Ishikawa (cell line): Measurements from ENCODE around the gene BUD31.

ENCODE experiments used
- CEBPB ChIP-seq: IDR thresholded peaks from 2 replicates; pipeline ENCODE4 v1.6.1; 2012
- CREB1 ChIP-seq: IDR thresholded peaks from 2 replicates; pipeline ENCODE4 v1.6.1; 2012; ENCODE audit warnings: low read depth
- EGR1 ChIP-seq: IDR thresholded peaks from 2 replicates; pipeline ENCODE4 v1.6.1; 2012
- EP300 ChIP-seq: IDR thresholded peaks from 2 replicates; pipeline ENCODE4 v1.6.1; 2012; ENCODE audit warnings: borderline replicate concordance
- FOXM1 ChIP-seq: IDR thresholded peaks from 2 replicates; pipeline ENCODE4 v1.6.1; 2012; ENCODE audit warnings: low read depth, borderline replicate concordance
- NFIC ChIP-seq: IDR thresholded peaks from 2 replicates; pipeline ENCODE4 v1.6.1; 2012
- RAD21 ChIP-seq: IDR thresholded peaks from 2 replicates; pipeline ENCODE4 v1.6.1; 2012; ENCODE audit warnings: low read depth
- TAF1 ChIP-seq: IDR thresholded peaks from 2 replicates; pipeline ENCODE4 v1.6.1; 2012; ENCODE audit warnings: low read depth, mild to moderate bottlenecking
- TCF12 ChIP-seq: IDR thresholded peaks from 2 replicates; pipeline ENCODE4 v1.6.1; 2012; ENCODE audit warnings: low read depth
- TEAD4 ChIP-seq: IDR thresholded peaks from 2 replicates; pipeline ENCODE4 v1.6.1; 2012
- YY1 ChIP-seq: IDR thresholded peaks from 2 replicates; pipeline ENCODE4 v1.6.1; 2012; ENCODE audit warnings: low read depth
- ZBTB7A ChIP-seq: IDR thresholded peaks from 2 replicates; pipeline ENCODE4 v1.6.1; 2012; ENCODE audit warnings: low read depth
- TF ChIP-seq, protein P1 (sequence below): IDR thresholded peaks from 2 replicates; pipeline ENCODE4 v1.6.1; 2012
- TF ChIP-seq, protein P2 (sequence below): IDR thresholded peaks from 2 replicates; pipeline ENCODE4 v1.6.1; 2012
- TF ChIP-seq, protein P3 (sequence below): IDR thresholded peaks from 2 replicates; pipeline ENCODE4 v1.6.1; 2012; ENCODE audit warnings: low read depth, mild to moderate bottlenecking

The BUD31 gene

DNA sequence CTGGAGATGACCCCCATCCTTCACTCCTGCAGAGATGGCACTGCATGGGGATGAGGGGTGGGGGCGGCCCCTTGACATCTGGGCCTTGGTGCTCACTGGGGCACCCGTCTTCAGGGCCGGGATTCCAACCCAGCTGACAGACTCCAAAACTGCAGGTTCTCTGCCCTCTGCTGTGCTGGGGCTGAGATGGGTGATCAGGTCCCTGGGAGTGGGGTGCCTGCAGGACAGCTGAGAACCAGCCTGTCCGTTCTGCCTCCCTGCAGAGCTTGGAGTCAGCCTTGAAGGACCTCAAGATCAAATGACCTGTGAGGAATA is 14.6 kb upstream of the BUD31 start:
- TF ChIP-seq EP300 (no peak), CEBPB (no peak), ZBTB7A (no peak), NFIC (no peak), FOXM1 (no peak), TCF12 (no peak), CREB1 (no peak), RAD21 (no peak), TEAD4 (no peak), TAF1 (no peak)
- TF ChIP-seq, protein P1, sequence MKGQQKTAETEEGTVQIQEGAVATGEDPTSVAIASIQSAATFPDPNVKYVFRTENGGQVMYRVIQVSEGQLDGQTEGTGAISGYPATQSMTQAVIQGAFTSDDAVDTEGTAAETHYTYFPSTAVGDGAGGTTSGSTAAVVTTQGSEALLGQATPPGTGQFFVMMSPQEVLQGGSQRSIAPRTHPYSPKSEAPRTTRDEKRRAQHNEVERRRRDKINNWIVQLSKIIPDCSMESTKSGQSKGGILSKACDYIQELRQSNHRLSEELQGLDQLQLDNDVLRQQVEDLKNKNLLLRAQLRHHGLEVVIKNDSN, result no peak
- TF ChIP-seq, protein P2, sequence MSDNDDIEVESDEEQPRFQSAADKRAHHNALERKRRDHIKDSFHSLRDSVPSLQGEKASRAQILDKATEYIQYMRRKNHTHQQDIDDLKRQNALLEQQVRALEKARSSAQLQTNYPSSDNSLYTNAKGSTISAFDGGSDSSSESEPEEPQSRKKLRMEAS, result no peak
- TF ChIP-seq, protein P3, sequence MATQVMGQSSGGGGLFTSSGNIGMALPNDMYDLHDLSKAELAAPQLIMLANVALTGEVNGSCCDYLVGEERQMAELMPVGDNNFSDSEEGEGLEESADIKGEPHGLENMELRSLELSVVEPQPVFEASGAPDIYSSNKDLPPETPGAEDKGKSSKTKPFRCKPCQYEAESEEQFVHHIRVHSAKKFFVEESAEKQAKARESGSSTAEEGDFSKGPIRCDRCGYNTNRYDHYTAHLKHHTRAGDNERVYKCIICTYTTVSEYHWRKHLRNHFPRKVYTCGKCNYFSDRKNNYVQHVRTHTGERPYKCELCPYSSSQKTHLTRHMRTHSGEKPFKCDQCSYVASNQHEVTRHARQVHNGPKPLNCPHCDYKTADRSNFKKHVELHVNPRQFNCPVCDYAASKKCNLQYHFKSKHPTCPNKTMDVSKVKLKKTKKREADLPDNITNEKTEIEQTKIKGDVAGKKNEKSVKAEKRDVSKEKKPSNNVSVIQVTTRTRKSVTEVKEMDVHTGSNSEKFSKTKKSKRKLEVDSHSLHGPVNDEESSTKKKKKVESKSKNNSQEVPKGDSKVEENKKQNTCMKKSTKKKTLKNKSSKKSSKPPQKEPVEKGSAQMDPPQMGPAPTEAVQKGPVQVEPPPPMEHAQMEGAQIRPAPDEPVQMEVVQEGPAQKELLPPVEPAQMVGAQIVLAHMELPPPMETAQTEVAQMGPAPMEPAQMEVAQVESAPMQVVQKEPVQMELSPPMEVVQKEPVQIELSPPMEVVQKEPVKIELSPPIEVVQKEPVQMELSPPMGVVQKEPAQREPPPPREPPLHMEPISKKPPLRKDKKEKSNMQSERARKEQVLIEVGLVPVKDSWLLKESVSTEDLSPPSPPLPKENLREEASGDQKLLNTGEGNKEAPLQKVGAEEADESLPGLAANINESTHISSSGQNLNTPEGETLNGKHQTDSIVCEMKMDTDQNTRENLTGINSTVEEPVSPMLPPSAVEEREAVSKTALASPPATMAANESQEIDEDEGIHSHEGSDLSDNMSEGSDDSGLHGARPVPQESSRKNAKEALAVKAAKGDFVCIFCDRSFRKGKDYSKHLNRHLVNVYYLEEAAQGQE, result no peak

DNA sequence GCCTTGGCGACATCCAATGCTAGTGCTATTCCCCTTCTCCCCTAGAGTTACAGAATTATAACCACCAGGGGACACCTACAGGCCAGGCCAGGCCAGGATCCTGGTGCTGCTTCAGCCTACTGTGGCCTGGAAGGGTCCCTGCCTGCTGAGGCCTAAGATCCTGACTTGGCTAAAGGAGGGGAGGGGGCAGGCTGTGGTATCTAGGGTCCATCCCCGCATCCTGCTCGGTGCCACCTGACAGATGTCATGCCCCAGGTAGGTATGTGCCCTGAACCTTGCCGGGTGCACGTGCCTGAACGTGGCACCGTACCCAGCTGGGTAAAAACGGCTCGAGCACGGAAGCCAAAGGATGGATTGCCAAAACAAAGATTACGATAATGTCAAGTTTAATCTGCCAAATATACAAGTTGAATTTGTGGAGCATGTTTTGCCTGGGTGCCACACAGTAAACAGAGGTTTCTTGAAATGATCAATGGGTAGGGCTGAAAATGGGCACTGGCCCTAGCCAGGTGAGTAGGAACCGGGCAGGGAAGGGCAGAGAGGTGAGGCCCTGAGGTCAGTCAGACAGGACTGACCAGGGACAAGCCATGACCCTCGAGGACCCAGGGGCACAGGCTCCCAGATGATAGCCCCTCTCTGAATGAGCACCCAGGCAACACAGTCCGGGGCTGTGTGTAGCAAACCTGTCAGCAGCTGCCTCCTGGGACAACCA is 13.0 kb upstream of the BUD31 start:
- TF ChIP-seq ZBTB7A (no peak), TEAD4 (no peak), EP300 (no peak)

DNA sequence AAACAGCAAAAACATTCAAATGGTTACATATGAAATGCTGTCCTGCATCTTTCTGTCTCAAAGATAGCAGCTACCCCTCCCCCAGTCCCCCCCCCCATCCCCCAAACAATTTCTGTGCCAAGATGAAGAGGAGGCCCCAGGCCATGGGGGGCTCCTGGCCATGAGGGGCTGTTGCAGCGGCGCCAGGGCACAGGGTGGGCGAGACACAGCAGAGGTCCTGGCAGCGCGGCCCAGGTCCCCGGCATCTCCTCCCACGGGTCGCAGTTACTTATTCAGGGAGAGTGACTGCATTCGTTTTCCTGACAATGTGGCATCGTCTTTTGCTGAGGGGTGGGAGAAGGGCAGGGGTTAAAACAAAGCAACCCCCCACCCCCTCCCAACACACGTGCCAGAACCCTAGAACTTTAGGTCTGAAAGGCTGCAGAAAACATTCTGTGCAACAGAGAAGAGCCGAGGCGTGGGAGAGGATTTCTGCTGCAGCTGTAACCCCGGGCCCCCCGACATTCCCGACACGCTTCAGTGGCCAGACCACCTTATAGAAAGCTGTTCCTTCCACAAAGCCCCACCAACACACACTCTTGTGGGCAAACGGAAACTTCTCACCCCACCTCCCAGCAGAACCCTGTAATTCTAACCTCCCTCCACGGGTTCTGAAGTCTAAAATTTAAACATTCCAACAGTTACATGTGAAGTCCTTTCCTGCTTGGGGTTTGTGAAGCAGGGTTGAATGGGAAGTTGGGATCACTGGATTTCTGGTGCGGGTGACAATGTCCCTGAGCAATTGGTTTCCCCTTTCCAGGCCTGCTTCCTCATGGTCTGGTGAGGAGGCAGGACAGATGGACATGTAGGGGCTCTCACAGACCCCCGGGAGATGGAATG is 12.1 kb upstream of the BUD31 start:
- TF ChIP-seq TEAD4, result no peak
- no peak for TF ChIP-seq NFIC
- no peak for TF ChIP-seq CEBPB
- no peak for TF ChIP-seq YY1
- no peak for TF ChIP-seq CREB1
- no peak for TF ChIP-seq ZBTB7A
- no peak for TF ChIP-seq EGR1
- TF ChIP-seq TCF12, result no peak

DNA sequence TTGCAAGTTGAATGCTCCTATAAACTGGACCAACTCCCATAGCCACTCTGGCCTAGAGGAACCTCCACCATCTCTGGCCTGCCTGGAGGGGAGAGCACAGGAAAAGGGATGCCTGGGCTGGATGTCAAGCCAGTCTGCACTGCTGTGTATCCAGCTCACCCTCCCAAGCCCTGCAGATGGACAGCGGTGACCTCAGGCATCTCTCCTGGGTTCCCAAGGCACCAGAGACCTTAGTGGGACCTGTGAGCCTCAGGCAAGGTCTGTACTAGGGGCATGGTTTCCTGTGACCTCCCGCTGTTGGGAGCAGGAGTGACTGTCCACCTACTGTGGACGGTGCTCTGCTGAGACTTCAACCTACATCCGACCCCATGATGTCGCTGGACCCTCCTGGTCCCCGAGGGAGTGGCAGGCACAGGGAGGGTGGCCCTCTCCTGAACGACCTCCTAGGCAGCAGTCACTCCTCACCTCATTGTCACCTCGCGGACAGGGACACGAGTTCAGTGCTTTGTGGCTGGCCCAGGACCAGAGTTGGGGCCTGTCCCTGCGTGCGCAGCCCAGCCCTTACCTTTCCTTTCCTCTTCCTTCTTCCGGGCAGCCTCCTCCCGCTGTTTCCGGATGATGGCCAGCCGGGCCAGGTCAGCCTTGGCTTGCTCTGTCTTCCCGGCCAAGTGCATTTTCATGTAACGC is 11.3 kb upstream of the BUD31 start:
- no peak for TF ChIP-seq EP300

DNA sequence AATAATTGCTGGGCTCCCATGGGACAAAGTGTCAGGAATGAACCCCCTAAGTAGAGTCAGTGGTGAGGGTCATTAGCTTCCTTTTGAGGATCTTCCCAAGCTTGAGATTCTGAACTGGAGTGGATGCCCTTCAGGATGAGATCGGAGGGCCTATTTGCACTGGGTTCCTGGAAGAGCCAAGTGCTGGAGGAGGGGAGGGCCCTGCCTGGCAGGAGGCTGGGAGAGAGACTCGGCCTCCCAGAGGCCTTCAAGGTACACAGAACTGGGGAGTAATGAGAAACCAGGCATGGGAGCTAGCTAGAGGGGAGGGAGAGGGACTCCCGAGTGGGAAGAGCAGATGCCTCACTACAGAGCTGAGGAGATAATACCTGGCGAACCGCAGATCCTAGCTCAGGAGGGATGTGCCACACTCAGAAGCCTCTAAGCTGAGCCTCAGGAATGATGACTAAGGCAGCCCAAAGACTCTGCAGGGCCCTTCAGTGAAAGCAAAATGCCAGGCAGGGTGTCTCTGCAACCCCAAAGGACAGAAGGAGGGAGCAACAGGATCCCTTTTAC is 9.8 kb upstream of the BUD31 start:
- TF ChIP-seq CEBPB (no peak), ZBTB7A (no peak), NFIC (no peak), EP300 (no peak), YY1 (no peak), TCF12 (no peak), TAF1 (no peak), TEAD4 (no peak)
- TF ChIP-seq, protein P3, result no peak

DNA sequence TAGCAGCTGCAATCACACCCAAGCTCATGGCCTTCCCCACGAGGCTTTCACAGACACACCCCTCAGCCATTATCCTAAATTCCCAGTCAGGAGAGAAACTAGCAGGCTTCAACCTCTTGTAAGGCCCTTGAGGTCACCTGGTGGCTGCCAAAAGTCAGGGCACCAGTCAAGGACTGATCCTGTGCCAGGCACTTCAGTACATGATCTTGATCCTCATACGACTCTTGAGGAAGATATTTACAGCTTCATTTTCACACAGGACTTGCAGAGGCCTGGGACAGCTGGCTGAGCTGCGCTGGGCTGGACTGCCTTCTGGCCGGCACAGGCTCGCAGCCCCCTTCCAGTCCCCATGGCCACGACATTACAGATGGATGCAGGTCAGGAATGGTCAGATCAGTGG is 9.2 kb upstream of the BUD31 start:
- TF ChIP-seq YY1 (no peak), CREB1 (no peak), EGR1 (no peak), ZBTB7A (no peak), EP300 (no peak), TAF1 (no peak), TEAD4 (no peak)
